PC-3 (cell line): ENCODE measurements around the gene TSPAN2. TPM values are rescaled to one million over a fixed set of nuclear protein-coding genes. Genes with fewer than 3 reads are reported as not detected.
A peak's percentile ranks its signal among the peaks of the same experiment; 100 is the strongest.

ENCODE experiments used
- ATAC-seq: fragments of 200-7000 bp; cut with Tn5 transposase; 2 replicates; pipeline ENCODE4 v1.9.1; 2020; ENCODE audit warnings: mild to moderate bottlenecking, moderate library complexity
- BruUV-seq: library from RNA; stranded (reverse); fragments of 400-500 nt; replicated peaks from 2 replicates; lab custom pipeline; 2021; lab: Mats Ljungman, UMichigan
- CTCF ChIA-PET: fragments of 300-600 bp; sonication (Branson Sonifier 250); formaldehyde crosslinking; loops from one replicate; lab custom pipeline; 2022; ENCODE audit warnings: antibody characterized with exemption; lab: Charles Lee
- POLR2A ChIA-PET: fragments of 300-600 bp; sonication (Branson Sonifier 250); formaldehyde crosslinking; loops from one replicate; lab custom pipeline; 2022; ENCODE audit warnings: antibody characterized with exemption; ENCODE audit not compliant: unreplicated experiment; lab: Charles Lee
- DNase-seq: peaks from one replicate; pipeline ENCODE4 v3.0.0-alpha.2; 2015
- H2AFZ ChIP-seq: fragments of 300-600 bp; sonication (generic); 2 replicates; pipeline ENCODE4 v1.6.0; 2016; ENCODE audit warnings: antibody characterized with exemption, low read length
- H3F3A ChIP-seq: fragments of 300-600 bp; sonication (generic); one replicate; pipeline ENCODE4 v1.6.0; 2017; ENCODE audit warnings: antibody characterized with exemption, low read length, control low read depth, mild to moderate bottlenecking; ENCODE audit not compliant: unreplicated experiment
- H3K27ac ChIP-seq: fragments of 300-600 bp; sonication (generic); 2 replicates; pipeline ENCODE4 v1.5.1; 2016; ENCODE audit warnings: mild to moderate bottlenecking, low read length
- H3K27me3 ChIP-seq: fragments of 300-600 bp; sonication (generic); 2 replicates; pipeline ENCODE4 v1.6.1; 2016; ENCODE audit warnings: low read length, mixed read lengths
- H3K36me3 ChIP-seq: fragments of 300-600 bp; sonication (generic); 2 replicates; pipeline ENCODE4 v1.6.1; 2016; ENCODE audit warnings: low read depth, mixed run types, low read length, mixed read lengths
- H3K4me1 ChIP-seq: fragments of 300-600 bp; sonication (generic); 2 replicates; pipeline ENCODE4 v1.5.1; 2016; ENCODE audit warnings: low read length; ENCODE audit not compliant: insufficient read depth
- H3K4me2 ChIP-seq: fragments of 300-600 bp; sonication (generic); 2 replicates; pipeline ENCODE4 v1.6.0; 2016; ENCODE audit warnings: low read length
- H3K4me3 ChIP-seq: fragments of 300-600 bp; sonication (generic); 2 replicates; pipeline ENCODE4 v1.5.1; 2016; ENCODE audit warnings: mild to moderate bottlenecking, low read length, mixed read lengths
- H3K79me2 ChIP-seq: fragments of 300-600 bp; sonication (generic); 2 replicates; pipeline ENCODE4 v1.6.1; 2017; ENCODE audit warnings: low read length, mixed read lengths
- H3K9ac ChIP-seq: fragments of 300-600 bp; sonication (generic); 2 replicates; pipeline ENCODE4 v1.6.0; 2016; ENCODE audit warnings: mild to moderate bottlenecking, low read length
- H3K9me2 ChIP-seq: fragments of 300-600 bp; sonication (generic); replicated peaks from 2 replicates; pipeline ENCODE4 v1.6.1; 2016; ENCODE audit warnings: mixed run types, low read length, mixed read lengths
- H3K9me3 ChIP-seq: fragments of 300-600 bp; sonication (generic); 2 replicates; pipeline ENCODE4 v1.6.1; 2016; ENCODE audit warnings: low read length, mixed read lengths
- H4K20me1 ChIP-seq: fragments of 300-600 bp; sonication (generic); 2 replicates; pipeline ENCODE4 v1.6.1; 2016; ENCODE audit warnings: low read length, mixed read lengths
- CTCF ChIP-seq: fragments of 300-600 bp; sonication (generic); conservative IDR thresholded peaks from 2 replicates; pipeline ENCODE4 v1.5.1; 2017; ENCODE audit warnings: antibody characterized with exemption, low read depth, mild to moderate bottlenecking, low read length
- EZH2 ChIP-seq: fragments of 300-600 bp; sonication (generic); IDR thresholded peaks from one replicate; pipeline ENCODE4 v1.6.1; 2017; ENCODE audit warnings: antibody characterized with exemption, mild to moderate bottlenecking, low read length; ENCODE audit not compliant: unreplicated experiment
- EZH2phosphoT487 ChIP-seq: fragments of 300-600 bp; sonication (generic); IDR thresholded peaks from 2 replicates; pipeline ENCODE4 v1.6.1; 2018; ENCODE audit warnings: mild to moderate bottlenecking, antibody characterized with exemption, low read length, borderline replicate concordance
- intact Hi-C: fragments of 100-400 bp; cut with micrococcal nuclease; formaldehyde crosslinking; loops from 2 replicates; pipeline ENCODE4 v1.9.0; 2023
- total RNA-seq: library from RNA; depleted of rRNA; stranded (reverse); fragments of >200 nt; gene quantifications from 2 replicates; pipeline ENCODE4 v1.2.3, GENCODE V29; 2014

TSPAN2 gene
- total RNA-seq, 1 experiment from 2014 or later, result 1.7 TPM

GRCh38 chr1:115098979-115099692 lies 9.8 kb upstream of the TSPAN2 start:
- Histone ChIP-seq H3K4me3 (peak overlapping the region; percentile 73), H3K27ac (peak overlapping the region; percentile 93), H4K20me1 (no peaks in the 10 kb centered on the region), H3K9me2 (no peaks in the 10 kb centered on the region), H3K9ac (peak overlapping the region; percentile 75), H2AFZ (peak overlapping the region; percentile 80), H3K4me2 (peak overlapping the region; percentile 92), H3K9me3 (no peaks in the 10 kb centered on the region), H3K36me3 (no peaks in the 10 kb centered on the region), H3K4me1 (peaks cover 18% of the 10 kb centered on the region), H3F3A (peaks cover 5% of the 10 kb centered on the region), H3K79me2 (no peaks in the 10 kb centered on the region), H3K27me3 (no peaks in the 10 kb centered on the region)
- peak; percentile 89 for ATAC-seq
- BruUV-seq, result TSS peak; percentile 98
- DNase-seq, result peak; percentile 82
- TF ChIP-seq EZH2 (no peak), EZH2phosphoT487 (no peak), CTCF (no peak)
- ChIA-PET POLR2A (interaction anchor here (0.7 kb wide), 1 partner anchor 11 kb away, joined by 4 read pairs; no protein-coding TSS in a partner anchor), CTCF (interaction anchor here (0.6 kb wide), 1 partner anchor 25 kb away, joined by 4 read pairs; no protein-coding TSS in a partner anchor)
- intact Hi-C loops, result no loop called here

GRCh38 chr1:115092175-115092574 lies 2.9 kb upstream of the TSPAN2 start:
- no peaks in the 10 kb centered on the region for H3K36me3 ChIP-seq
- TF ChIP-seq EZH2, result no peak
- no peak for TF ChIP-seq CTCF
- TF ChIP-seq EZH2phosphoT487, result no peak
- H3K9me2 ChIP-seq, result no peaks in the 10 kb centered on the region
- BruUV-seq, result no TSS peak
- no peaks in the 10 kb centered on the region for H3K9me3 ChIP-seq
- H3K27me3 ChIP-seq, result no peaks in the 10 kb centered on the region
- CTCF ChIA-PET, result no interaction called here
- intact Hi-C loops, result no loop called here
- no peak overlapping the region for H3K4me3 ChIP-seq
- POLR2A ChIA-PET, result no interaction called here
- ATAC-seq, result no peak
- H3K4me1 ChIP-seq, result peaks cover 5% of the 10 kb centered on the region; the same call in 1 of the 2 replicates
- no peaks in the 10 kb centered on the region for H4K20me1 ChIP-seq
- no peak overlapping the region for H3K27ac ChIP-seq
- no peak overlapping the region for H2AFZ ChIP-seq
- DNase-seq, result no peak
- H3K79me2 ChIP-seq, result no peaks in the 10 kb centered on the region
- H3F3A ChIP-seq, result no peaks in the 10 kb centered on the region
- no peak overlapping the region for H3K4me2 ChIP-seq
- no peak overlapping the region for H3K9ac ChIP-seq

GRCh38 chr1:115091572-115091971 lies 2.3 kb upstream of the TSPAN2 start:
- H3K9me3 ChIP-seq, result no peaks in the 10 kb centered on the region
- no TSS peak for BruUV-seq
- intact Hi-C loops, result no loop called here

More at GRCh38 chr1:115091572-115091971, 2.3 kb upstream of the TSPAN2 start:
- POLR2A ChIA-PET, result no interaction called here
- Histone ChIP-seq H3K9ac (no peak overlapping the region), H3K4me2 (no peak overlapping the region), H4K20me1 (no peaks in the 10 kb centered on the region), H3K36me3 (no peaks in the 10 kb centered on the region), H3F3A (no peaks in the 10 kb centered on the region), H3K27ac (no peak overlapping the region), H3K9me2 (no peaks in the 10 kb centered on the region), H3K4me1 (peaks cover 5% of the 10 kb centered on the region; the same call in 1 of the 2 replicates), H3K79me2 (no peaks in the 10 kb centered on the region), H3K4me3 (no peak overlapping the region), H2AFZ (no peak overlapping the region), H3K27me3 (no peaks in the 10 kb centered on the region)
- ATAC-seq (no peak), DNase-seq (no peak)
- no peak for TF ChIP-seq CTCF
- CTCF ChIA-PET, result no interaction called here
